K562 (cell line): ENCODE results near the gene RAB14. TPM values are rescaled to one million over a fixed set of nuclear protein-coding genes. Genes with fewer than 3 reads are reported as not detected.
A peak's percentile ranks its signal among the peaks of the same experiment; 100 is the strongest.

Source experiments
- ATAC-seq: fragments of 200-7000 bp; cut with Tn5 transposase; 3 replicates; pipeline ENCODE4 v1.9.1; 2020; ENCODE audit warnings: moderate library complexity
- BruUV-seq: library from RNA; stranded (reverse); fragments of 400-500 nt; replicated peaks from 2 replicates; lab custom pipeline; 2021; lab: Mats Ljungman, UMichigan
- CTCF ChIA-PET: fragments of 300-600 bp; formaldehyde crosslinking; extraction: SDS; loops from one replicate; lab custom pipeline; 2021; ENCODE audit warnings: low intra/inter-chr PET ratio; lab: Yijun Ruan, JAX
- POLR2A ChIA-PET: fragments of 300-600, 350-650 bp; sonication (Branson Sonifier 250); formaldehyde crosslinking; extraction: SDS; loops from one replicate; lab custom pipeline; 2021; ENCODE audit warnings: antibody characterized with exemption, inconsistent platforms; lab: Yijun Ruan, JAX
- DNase-seq, 4 experiments: peaks; one replicate each; pipeline versions ENCODE4 v3.0.0 to v3.0.0-alpha.2; 2011 to 2018; ENCODE audit warnings: low spot score in 3 of 4, mixed read lengths in 3 of 4; ENCODE audit errors: extremely low read depth in 1 of 4
- FAIRE-seq: peaks from 2 replicates; lab custom pipeline; 2011; peaks lifted over from hg19 to GRCh38; lab: Jason Lieb, UNC
- H2AFZ ChIP-seq: 2 replicates; pipeline ENCODE4 v1.6.0; 2011; ENCODE audit warnings: low read depth, low read length, control low read depth, inconsistent platforms
- H3K27ac ChIP-seq: fragments of 200-600 bp; 3 replicates; pipeline ENCODE4 v1.8.0; 2011; ENCODE audit warnings: low read depth, mild to moderate bottlenecking, control low read depth, inconsistent platforms, low read length, moderate library complexity, mixed read lengths; ENCODE audit errors: extremely low read depth
- H3K27me3 ChIP-seq, 2 experiments: fragments of 300-600 bp in 1 of 2; 2 replicates in 1 of 2; 3 replicates in 1 of 2; pipeline versions ENCODE4 v1.6.0 to v1.8.0; 2011; ENCODE audit warnings: inconsistent platforms in 2 of 2, low read length in 2 of 2, mild to moderate bottlenecking in 1 of 2, mixed read lengths in 1 of 2, moderate library complexity in 1 of 2; ENCODE audit not compliant: control insufficient read depth in 2 of 2, insufficient read depth in 2 of 2
- H3K36me3 ChIP-seq: fragments of 300-600 bp; 3 replicates; pipeline ENCODE4 v1.8.0; 2011; ENCODE audit warnings: mild to moderate bottlenecking, low read length, inconsistent platforms; ENCODE audit not compliant: control insufficient read depth, insufficient read depth
- H3K4me1 ChIP-seq, 2 experiments: fragments of 200-600 bp in 1 of 2; replicated peaks in 1 of 2; 2 replicates in 1 of 2; 3 replicates in 1 of 2; pipeline versions ENCODE4 v1.5.1 to v1.8.0; 2011; ENCODE audit warnings: inconsistent platforms in 2 of 2, low read length in 2 of 2, mild to moderate bottlenecking in 1 of 2, mixed read lengths in 1 of 2, moderate library complexity in 1 of 2; ENCODE audit not compliant: control insufficient read depth in 2 of 2, insufficient read depth in 2 of 2
- H3K4me2 ChIP-seq: 2 replicates; pipeline ENCODE4 v1.6.1; 2011; ENCODE audit warnings: low read length, control low read depth, inconsistent platforms, mixed read lengths; ENCODE audit not compliant: insufficient read depth
- H3K4me3 ChIP-seq: fragments of 200-600 bp; sonication (generic), shearing (Covaris generic); 2 replicates; pipeline ENCODE4 v1.5.1; 2016; ENCODE audit warnings: control low read depth, inconsistent platforms
- H3K79me2 ChIP-seq: fragments of 200-600 bp; 3 replicates; pipeline ENCODE4 v1.8.0; 2011; ENCODE audit warnings: low read length, inconsistent platforms; ENCODE audit not compliant: control insufficient read depth, insufficient read depth
- H3K9ac ChIP-seq, 2 experiments: 2 replicates each; pipeline versions ENCODE4 v1.6.0 to v1.6.1; 2011; ENCODE audit warnings: low read depth in 2 of 2, low read length in 2 of 2, control low read depth in 1 of 2, inconsistent platforms in 1 of 2, mild to moderate bottlenecking in 1 of 2, mixed read lengths in 1 of 2; ENCODE audit not compliant: insufficient read depth in 1 of 2
- H3K9me1 ChIP-seq: one replicate; pipeline ENCODE4 v1.6.0; 2011; ENCODE audit warnings: inconsistent platforms, mild to moderate bottlenecking, low read length, moderate library complexity; ENCODE audit not compliant: control insufficient read depth, insufficient read depth
- H3K9me3 ChIP-seq: replicated peaks from 2 replicates; pipeline ENCODE4 v1.5.1; 2011; ENCODE audit warnings: low read depth, low read length, inconsistent platforms; ENCODE audit not compliant: control insufficient read depth, insufficient read depth
- H4K20me1 ChIP-seq: replicated peaks from 2 replicates; pipeline ENCODE4 v1.6.1; 2011; ENCODE audit warnings: low read length, inconsistent platforms, mixed read lengths; ENCODE audit not compliant: control insufficient read depth, insufficient read depth
- ELF1 ChIP-seq: fragments of 200-800 bp; sonication (Bioruptor generic); IDR thresholded peaks from 2 replicates; pipeline ENCODE4 v1.6.1; 2016; ENCODE audit warnings: missing genetic modification characterization, missing compliant biosample characterization
- GABPA ChIP-seq: fragments of 200-800 bp; sonication (Bioruptor generic); conservative IDR thresholded peaks from 2 replicates; pipeline ENCODE4 v1.6.1; 2016; ENCODE audit warnings: low read depth, missing genetic modification characterization, missing compliant biosample characterization
- HDAC1 ChIP-seq, 2 experiments: fragments of 450-650 bp; IDR thresholded peaks; 2 replicates each; pipeline ENCODE4 v1.6.1; 2016 to 2017; ENCODE audit warnings: inconsistent platforms in 1 of 2, mild to moderate bottlenecking in 1 of 2, moderate library complexity in 1 of 2
- L3MBTL2 ChIP-seq: fragments of 450-650 bp; IDR thresholded peaks from 2 replicates; pipeline ENCODE4 v1.6.1; 2016; ENCODE audit warnings: mild to moderate bottlenecking, moderate library complexity
- NFYB ChIP-seq: IDR thresholded peaks from 2 replicates; pipeline ENCODE4 v1.6.1; 2011; ENCODE audit warnings: mild to moderate bottlenecking, moderate library complexity; ENCODE audit not compliant: insufficient read length; ENCODE audit errors: extremely low read depth
- PURB ChIP-seq: sonication (generic); formaldehyde crosslinking; IDR thresholded peaks from 2 replicates; pipeline ENCODE4 v1.9.0; 2021; ENCODE audit warnings: low read depth, mild to moderate bottlenecking, missing genetic modification reagents
- RAD51 ChIP-seq: fragments of 450-650 bp; IDR thresholded peaks from 2 replicates; pipeline ENCODE4 v1.7.1; 2016; ENCODE audit warnings: low read depth, mild to moderate bottlenecking, borderline replicate concordance
- RBM25 ChIP-seq: fragments of 200-400 bp; formaldehyde crosslinking; IDR thresholded peaks from 2 replicates; pipeline ENCODE4 v1.6.1; 2018; ENCODE audit warnings: low read length, low read depth, moderate library complexity; ENCODE audit not compliant: severe bottlenecking
- SAFB2 ChIP-seq: fragments of 200-400 bp; formaldehyde crosslinking; IDR thresholded peaks from 2 replicates; pipeline ENCODE4 v1.6.1; 2018; ENCODE audit warnings: borderline replicate concordance, low read length, low read depth, moderate library complexity; ENCODE audit not compliant: severe bottlenecking
- SMAD4 ChIP-seq: fragments of 250-450 bp; sonication (Bioruptor Pico); conservative IDR thresholded peaks from 2 replicates; pipeline ENCODE4 v1.8.0; 2021; ENCODE audit warnings: inconsistent platforms, mild to moderate bottlenecking, moderate library complexity
- SPI1 ChIP-seq: IDR thresholded peaks from 2 replicates; pipeline ENCODE4 v1.6.1; 2011; ENCODE audit warnings: low read depth, low read length, control low read depth, borderline replicate concordance
- STAG1 ChIP-seq: sonication (generic); formaldehyde crosslinking; IDR thresholded peaks from 2 replicates; pipeline ENCODE4 v1.5.0; 2020; ENCODE audit warnings: missing genetic modification reagents, borderline replicate concordance
- TAF1 ChIP-seq: IDR thresholded peaks from 2 replicates; pipeline ENCODE4 v1.6.1; 2011; ENCODE audit warnings: mild to moderate bottlenecking, low read length, moderate library complexity; ENCODE audit not compliant: insufficient read depth, control insufficient read depth, severe bottlenecking; ENCODE audit errors: extremely low read depth
- USF1 ChIP-seq: sonication (generic); formaldehyde crosslinking; IDR thresholded peaks from 2 replicates; pipeline ENCODE4 v1.9.0; 2022; ENCODE audit warnings: mild to moderate bottlenecking, missing genetic modification reagents
- YY1 ChIP-seq, 3 experiments: IDR thresholded peaks; 2 replicates each; pipeline ENCODE4 v1.6.1; 2011; ENCODE audit warnings: low read length in 2 of 3, mild to moderate bottlenecking in 2 of 3, moderate library complexity in 2 of 3, borderline replicate concordance in 1 of 3, control low read depth in 1 of 3, low read depth in 1 of 3; ENCODE audit not compliant: insufficient read depth in 3 of 3, insufficient replicate concordance in 2 of 3, control insufficient read depth in 1 of 3, insufficient read length in 1 of 3; ENCODE audit errors: extremely low read depth in 1 of 3
- ZKSCAN1 ChIP-seq: fragments of 150-350 bp; IDR thresholded peaks from 2 replicates; pipeline ENCODE4 v1.6.1; 2016; ENCODE audit warnings: low read depth, low read length
- ZKSCAN8 ChIP-seq: fragments of 200-800 bp; sonication (Bioruptor generic); IDR thresholded peaks from 2 replicates; pipeline ENCODE4 v1.6.1; 2016; ENCODE audit warnings: missing genetic modification characterization, missing compliant biosample characterization
- ZNF584 ChIP-seq: fragments of 200-800 bp; sonication (Bioruptor generic); IDR thresholded peaks from 2 replicates; pipeline ENCODE4 v1.6.1; 2016; ENCODE audit warnings: low read depth, mild to moderate bottlenecking, missing genetic modification characterization, missing compliant biosample characterization
- ZNF586 ChIP-seq: fragments of 450-650 bp; formaldehyde crosslinking; conservative IDR thresholded peaks from 2 replicates; pipeline ENCODE4 v1.4.0; 2020; ENCODE audit warnings: mild to moderate bottlenecking, moderate library complexity
- WGBS: fragments of 100-300 bp; shearing (Covaris generic); methylation state at CpG from one replicate; pipeline ENCODE4 v1.1.6; 2016; ENCODE audit warnings: low coverage, mixed read lengths; ENCODE audit not compliant: insufficient coverage; ENCODE audit errors: missing lambda C conversion rate; 5-methylcytosine and 5-hydroxymethylcytosine counted together
- in situ Hi-C: fragments of 300-500 bp; cut with MboI; formaldehyde crosslinking; loops from 4 replicates; pipeline ENCODE4 v1.15.0; 2018; ENCODE audit warnings: inconsistent platforms, mixed read lengths
- intact Hi-C: fragments of 100-400 bp; cut with micrococcal nuclease; formaldehyde crosslinking; loops from 2 replicates; pipeline ENCODE4 v1.14.2; 2022
- polyA plus RNA-seq, 8 experiments: library from polyadenylated mRNA; depleted of rRNA in 4 of 8; stranded (reverse) in 5 of 8; unstranded in 3 of 8; fragments of >200 nt; fragmentation: Nextera tagmentation in 2 of 8; fragmentation: Illumina TruSeq in 1 of 8; extraction: Ambion mirVana in 2 of 8; extraction: Trizol in 1 of 8; gene quantifications; 2 replicates each; pipeline versions ENCODE4 v1.2.1 to v1.2.3, GENCODE V29; 2011 to 2014; ENCODE audit warnings: inconsistent platforms in 1 of 8, missing spikeins in 1 of 8
- total RNA-seq, 7 experiments: library from RNA; depleted of rRNA in 6 of 7; stranded (reverse); fragments of >200 nt in 6 of 7; fragmentation: Illumina TruSeq in 2 of 7; extraction: Trizol in 2 of 7; gene quantifications; 2 replicates each; pipeline versions ENCODE4 v1.2.1 to v1.2.3, GENCODE V29; 2011 to 2021; ENCODE audit warnings: low replicate concordance in 1 of 7

The RAB14 gene
- total and polyA plus RNA-seq, 9 of the 15 experiments (the other 6 are each of a cell fraction or from before 2014, with no cell fraction given): 10.3 to 41.8 (median 20.9) TPM

- TF ChIP-seq TAF1 (peak; percentile 76), ZNF586 (no peak), ELF1 (tag) (peak; percentile 91), ZNF584 (CRISPR knock-in tag) (0 out of 2 replicates have a peak, but pooled peaks have one; percentile 11), SMAD4 (peak; percentile 59), HDAC1 (IDR thresholded peaks at IDR 0.05) (peak; percentile 63 to 99; a peak in 3 of 4 replicates), ZKSCAN8 (CRISPR knock-in tag) (peak; percentile 97), GABPA (tag) (peak; percentile 85)
These were observed at the start of gene RAB14 (continued) for GRCh38 chr9:121201738-121202533.

GRCh38 chr9:121249563-121249962 is 47.9 kb upstream of the RAB14 start:
- intact Hi-C loops (no loop called here), in situ Hi-C loops (no loop called here)
- H3K4me1 ChIP-seq: peaks cover 9 to 23% of the 10 kb centered on the region in 2 experiments; a peak in 4 of 5 replicates
- DNase-seq: peak; percentile 52 to 68 (median 60)
- H4K20me1 ChIP-seq: no peaks in the 10 kb centered on the region
- no peak overlapping the region for H3K9ac ChIP-seq
- no peak for FAIRE-seq
- WGBS: 57% methylated on average over 3 of the region's 3 CpGs
- no peaks in the 10 kb centered on the region for H3K9me1 ChIP-seq
- CTCF ChIA-PET: no interaction called here
- H3K4me2 ChIP-seq: no peak overlapping the region
- 0 out of 3 replicates have a peak overlapping the region, but pooled peaks have one; percentile 6 for H3K27ac ChIP-seq
- H3K36me3 ChIP-seq: no peaks in the 10 kb centered on the region
- H3K79me2 ChIP-seq: no peaks in the 10 kb centered on the region
- no peaks in the 10 kb centered on the region for H3K27me3 ChIP-seq
- POLR2A ChIA-PET: no interaction called here
- peak; percentile 89 for ATAC-seq
- no peaks in the 10 kb centered on the region for H3K9me3 ChIP-seq
- H2AFZ ChIP-seq: peak overlapping the region; percentile 54
- BruUV-seq: no TSS peak
- H3K4me3 ChIP-seq: no peak overlapping the region
- TF ChIP-seq SAFB2 (no peak), RAD51 (peak; percentile 86), YY1 (IDR thresholded peaks at IDR 0.05; ENCODE audit: borderline replicate concordance in 1 of 3, control insufficient read depth in 1 of 3, extremely low read depth in 1 of 3, insufficient read depth in 3 of 3, insufficient read length in 1 of 3, insufficient replicate concordance in 2 of 3, low read depth in 1 of 3, low read length in 2 of 3) (peak in 2 of 3 experiments; percentile 25 to 70), USF1 (CRISPR knock-in tag) (peak; percentile 97), STAG1 (CRISPR knock-in tag) (no peak), L3MBTL2 (peak; percentile 38; the same call in 1 of the 2 replicates), ZKSCAN1 (no peak), SPI1 (peak; percentile 95), RBM25 (peak; percentile 89), NFYB (peak; percentile 62), PURB (CRISPR knock-in tag) (no peak)
